KBM-7 (cell line): ENCODE data around the gene FBXL16.

Source experiments
- DNase-seq: peaks from one replicate; pipeline ENCODE4 v3.0.0-alpha.2; 2015
- in situ Hi-C: fragments of 300-500 bp; cut with MboI; formaldehyde crosslinking; loops from 2 replicates; pipeline ENCODE4 v1.14.3; 2020; ENCODE audit warnings: low sequenced_read_pairs, low pct_unique_long_range_greater_than_20kb, mixed read lengths

FBXL16 gene

GRCh38 chr16:714558-715476, 9.2 kb upstream of the FBXL16 start, which contains the start of gene METRN:
Gene METRN (plus strand): TSS chr16:715118. CDS start chr16:715290, 172 bp downstream.
- in situ Hi-C loops = loop anchor here (10.0 kb wide), 1 partner anchor 70 kb away; the partner anchor contains the start of genes CHTF18 and RPUSD1
- peak; percentile 77 for DNase-seq

GRCh38 chr16:714079-714478, 8.5 kb upstream of the FBXL16 start:
- no peak for DNase-seq
- in situ Hi-C loops = loop anchor here (10.0 kb wide), 1 partner anchor 71 kb away; the partner anchor contains the start of genes CHTF18 and RPUSD1

- peak; percentile 80 for DNase-seq
- in situ Hi-C loops = loop anchor here (10.0 kb wide), 1 partner anchor 72 kb away; the partner anchor contains the start of genes CHTF18 and RPUSD1
These were observed 7.2 kb upstream of the FBXL16 start for GRCh38 chr16:712740-713250.

- peak; percentile 79 for DNase-seq
- in situ Hi-C loops = loop anchor here (10.0 kb wide), 1 partner anchor 73 kb away; the partner anchor contains the start of genes CHTF18 and RPUSD1
These were observed 6.1 kb upstream of the FBXL16 start for GRCh38 chr16:711548-712320.

- DNase-seq = no peak
- in situ Hi-C loops = loop anchor here (10.0 kb wide), 1 partner anchor 74 kb away; the partner anchor contains the start of genes CHTF18 and RPUSD1
These were observed 5.5 kb upstream of the FBXL16 start for GRCh38 chr16:711084-711483.

GRCh38 chr16:710500-711075, 5.0 kb upstream of the FBXL16 start:
- in situ Hi-C loops = loop anchor here (10.0 kb wide), 1 partner anchor 74 kb away; the partner anchor contains the start of genes CHTF18 and RPUSD1
- no peak for DNase-seq

GRCh38 chr16:709566-710499, 4.2 kb upstream of the FBXL16 start:
- peak; percentile 65 for DNase-seq
- in situ Hi-C loops = loop anchor here (10.0 kb wide), 1 partner anchor 75 kb away; the partner anchor contains the start of genes CHTF18 and RPUSD1

GRCh38 chr16:708959-709358, 3.4 kb upstream of the FBXL16 start:
- in situ Hi-C loops = no loop called here
- DNase-seq = no peak

- no peak for DNase-seq
- in situ Hi-C loops = no loop called here
These were observed 2.4 kb upstream of the FBXL16 start for GRCh38 chr16:708019-708418.

GRCh38 chr16:707062-707538, 1.5 kb upstream of the FBXL16 start:
- in situ Hi-C loops = no loop called here
- DNase-seq = no peak

GRCh38 chr16:706189-707061, 824 bp upstream of the FBXL16 start:
- in situ Hi-C loops = no loop called here
- DNase-seq = no peak

- DNase-seq = no peak
- in situ Hi-C loops = no loop called here
These were observed 835 bp downstream of the FBXL16 start for GRCh38 chr16:704552-705380.

- in situ Hi-C loops = no loop called here
- DNase-seq = no peak
These were observed 1.6 kb downstream of the FBXL16 start for GRCh38 chr16:704047-704446.

GRCh38 chr16:703406-703805, 2.2 kb downstream of the FBXL16 start:
- DNase-seq = no peak
- in situ Hi-C loops = no loop called here

GRCh38 chr16:702341-702740, 3.3 kb downstream of the FBXL16 start:
- in situ Hi-C loops = no loop called here
- no peak for DNase-seq
